HCT116 (cell line): ENCODE measurements around the gene IL1RL1. TPM values are rescaled to one million over a fixed set of nuclear protein-coding genes. Genes with fewer than 3 reads are reported as not detected.

ENCODE experiments used
- ATAC-seq: fragments of 200-7000 bp; cut with Tn5 transposase; 2 replicates; pipeline ENCODE4 v1.9.1; 2020; ENCODE audit warnings: mild to moderate bottlenecking, moderate library complexity
- BruUV-seq: library from RNA; stranded (reverse); fragments of 400-500 nt; replicated peaks from 2 replicates; lab custom pipeline; 2021; lab: Mats Ljungman, UMichigan
- CTCF ChIA-PET: fragments of 300-600 bp; sonication (Branson Sonifier 250); formaldehyde crosslinking; loops from one replicate; lab custom pipeline; 2021; ENCODE audit warnings: antibody characterized with exemption; lab: Charles Lee
- POLR2A ChIA-PET: fragments of 300-600, 350-600 bp; sonication (Branson Sonifier 250); formaldehyde crosslinking; loops from one replicate; lab custom pipeline; 2021; ENCODE audit warnings: antibody characterized with exemption; lab: Charles Lee
- RAD21 ChIA-PET, 2 experiments: fragments of 300-600 bp; sonication (Branson Sonifier 250); formaldehyde crosslinking; loops; one replicate each; lab custom pipeline; 2023; ENCODE audit warnings: low total read pairs in 2 of 2; ENCODE audit not compliant: uncharacterized antibody in 2 of 2, unreplicated experiment in 2 of 2, low non-redundant PET in 1 of 2; lab: Charles Lee
- DNase-seq: peaks from one replicate; pipeline ENCODE4 v3.0.0-alpha.2; 2010; ENCODE audit warnings: low read depth, low spot score
- H2AFZ ChIP-seq: fragments of 200-600 bp; shearing (Covaris generic), sonication (generic); 2 replicates; pipeline ENCODE4 v1.6.1; 2017; ENCODE audit warnings: low read depth, mixed run types, mixed read lengths, antibody characterized with exemption, low read length; ENCODE audit not compliant: poor library complexity, severe bottlenecking
- H3K27ac ChIP-seq: 2 replicates; pipeline ENCODE4 v1.5.1; 2012; ENCODE audit warnings: low read depth, low read length
- H3K27me3 ChIP-seq: fragments of 200-600 bp; sonication (generic); 2 replicates; pipeline ENCODE4 v1.6.1; 2016; ENCODE audit warnings: mixed run types, low read length, mixed read lengths; ENCODE audit not compliant: insufficient read depth
- H3K36me3 ChIP-seq, 2 experiments: fragments of 200-500 bp in 1 of 2; fragments of 200-600 bp in 1 of 2; sonication (Bioruptor generic) in 1 of 2; sonication (generic) in 1 of 2; 2 replicates each; pipeline versions ENCODE4 v1.5.1 to v1.6.1; 2014 to 2016; ENCODE audit warnings: low read length in 2 of 2, inconsistent platforms in 1 of 2, mixed read lengths in 1 of 2, mixed run types in 1 of 2; ENCODE audit not compliant: insufficient read depth in 2 of 2, control insufficient read depth in 1 of 2
- H3K4me1 ChIP-seq, 2 experiments: fragments of 200-600 bp in 1 of 2; sonication (generic) in 1 of 2; 2 replicates each; pipeline versions ENCODE4 v1.5.1 to v1.6.1; 2012 to 2017; ENCODE audit warnings: low read length in 2 of 2, inconsistent platforms in 1 of 2, mild to moderate bottlenecking in 1 of 2, mixed read lengths in 1 of 2, mixed run types in 1 of 2, moderate library complexity in 1 of 2; ENCODE audit not compliant: insufficient read depth in 2 of 2, control insufficient read depth in 1 of 2
- H3K4me2 ChIP-seq: fragments of 200-600 bp; sonication (generic); 2 replicates; pipeline ENCODE4 v1.6.1; 2017; ENCODE audit warnings: mixed run types, low read length, mixed read lengths
- H3K4me3 ChIP-seq, 2 experiments: fragments of 200-600 bp in 1 of 2; sonication (generic) in 1 of 2; replicated peaks in 1 of 2; 2 replicates each; pipeline ENCODE4 v1.5.1; 2011 to 2016; ENCODE audit warnings: low read length in 2 of 2, control low read depth in 1 of 2, low read depth in 1 of 2, mild to moderate bottlenecking in 1 of 2, mixed read lengths in 1 of 2, mixed run types in 1 of 2
- H3K79me2 ChIP-seq: fragments of 200-600 bp; sonication (generic); 2 replicates; pipeline ENCODE4 v1.6.1; 2017; ENCODE audit warnings: mild to moderate bottlenecking, mixed run types, low read length, moderate library complexity, mixed read lengths; ENCODE audit not compliant: insufficient read depth
- H3K9ac ChIP-seq: fragments of 200-600 bp; sonication (generic); 2 replicates; pipeline ENCODE4 v1.6.1; 2016; ENCODE audit warnings: low read length, mixed read lengths
- H3K9me2 ChIP-seq: fragments of 200-600 bp; sonication (generic), shearing (Covaris generic); 2 replicates; pipeline ENCODE4 v1.6.1; 2017; ENCODE audit warnings: mixed run types, mild to moderate bottlenecking, moderate library complexity; ENCODE audit not compliant: insufficient read depth
- H3K9me3 ChIP-seq, 2 experiments: fragments of 200-500 bp in 1 of 2; fragments of 200-600 bp in 1 of 2; sonication (Bioruptor generic) in 1 of 2; sonication (generic) in 1 of 2; 2 replicates each; pipeline ENCODE4 v1.6.1; 2014 to 2017; ENCODE audit warnings: low read length in 2 of 2, mixed read lengths in 2 of 2, inconsistent platforms in 1 of 2, low read depth in 1 of 2, mild to moderate bottlenecking in 1 of 2, mixed run types in 1 of 2, moderate library complexity in 1 of 2; ENCODE audit not compliant: control insufficient read depth in 1 of 2, insufficient read depth in 1 of 2
- H4K20me1 ChIP-seq: fragments of 200-600 bp; sonication (generic), shearing (Covaris generic); 2 replicates; pipeline ENCODE4 v1.6.1; 2017; ENCODE audit warnings: mixed run types, mild to moderate bottlenecking, moderate library complexity; ENCODE audit not compliant: insufficient read depth
- CEBPB ChIP-seq: IDR thresholded peaks from 2 replicates; pipeline ENCODE4 v1.6.1; 2012; ENCODE audit warnings: low read depth
- EGR1 ChIP-seq: IDR thresholded peaks from 2 replicates; pipeline ENCODE4 v1.6.1; 2012; ENCODE audit warnings: low read depth
- EZH2 ChIP-seq: fragments of 200-600 bp; sonication (generic); IDR thresholded peaks from 2 replicates; pipeline ENCODE4 v1.6.1; 2017; ENCODE audit warnings: antibody characterized with exemption, mixed run types
- JUND ChIP-seq: IDR thresholded peaks from 2 replicates; pipeline ENCODE4 v1.6.1; 2012
- SIN3A ChIP-seq: IDR thresholded peaks from 2 replicates; pipeline ENCODE4 v1.6.1; 2012; ENCODE audit warnings: low read depth
- SP1 ChIP-seq: IDR thresholded peaks from 2 replicates; pipeline ENCODE4 v1.6.1; 2012; ENCODE audit warnings: low read depth
- SRF ChIP-seq: IDR thresholded peaks from 2 replicates; pipeline ENCODE4 v1.6.1; 2012; ENCODE audit warnings: low read depth
- YY1 ChIP-seq: IDR thresholded peaks from 2 replicates; pipeline ENCODE4 v1.6.1; 2011; ENCODE audit warnings: low read length, low read depth, moderate library complexity, mild to moderate bottlenecking; ENCODE audit not compliant: insufficient replicate concordance; ENCODE audit errors: extremely low read depth
- ZFX ChIP-seq: fragments of 450-650 bp; IDR thresholded peaks from 2 replicates; pipeline ENCODE4 v1.6.1; 2017
- ZNF274 ChIP-seq: fragments of 200-500 bp; sonication (Bioruptor generic); IDR thresholded peaks from 2 replicates; pipeline ENCODE4 v1.6.1; 2014; ENCODE audit warnings: mild to moderate bottlenecking, low read depth, low read length, inconsistent platforms
- intact Hi-C: fragments of 100-400 bp; cut with micrococcal nuclease; formaldehyde crosslinking; loops from 2 replicates; pipeline ENCODE4 v1.10.0; 2022
- total RNA-seq: library from RNA; stranded (reverse); gene quantifications from one replicate; pipeline ENCODE4 v1.2.1, GENCODE V29; 2021; ENCODE audit not compliant: unreplicated experiment
- TF ChIP-seq, protein P1 (sequence below), 3 experiments: fragments of 200-600 bp in 1 of 3; sonication (generic) in 1 of 3; IDR thresholded peaks in 2 of 3; conservative IDR thresholded peaks in 1 of 3; 2 replicates each; pipeline ENCODE4 v1.5.1; 2012 to 2017; ENCODE audit warnings: low read depth in 2 of 3, low read length in 2 of 3, antibody characterized with exemption in 1 of 3, borderline replicate concordance in 1 of 3, control low read depth in 1 of 3, mild to moderate bottlenecking in 1 of 3, mixed read lengths in 1 of 3, mixed run types in 1 of 3, moderate library complexity in 1 of 3; ENCODE audit not compliant: insufficient read depth in 1 of 3
- TF ChIP-seq, protein P2 (sequence below): IDR thresholded peaks from 2 replicates; pipeline ENCODE4 v1.6.1; 2012

IL1RL1 gene
- total RNA-seq, 1 experiment from 2014 or later, result not detected

DNA sequence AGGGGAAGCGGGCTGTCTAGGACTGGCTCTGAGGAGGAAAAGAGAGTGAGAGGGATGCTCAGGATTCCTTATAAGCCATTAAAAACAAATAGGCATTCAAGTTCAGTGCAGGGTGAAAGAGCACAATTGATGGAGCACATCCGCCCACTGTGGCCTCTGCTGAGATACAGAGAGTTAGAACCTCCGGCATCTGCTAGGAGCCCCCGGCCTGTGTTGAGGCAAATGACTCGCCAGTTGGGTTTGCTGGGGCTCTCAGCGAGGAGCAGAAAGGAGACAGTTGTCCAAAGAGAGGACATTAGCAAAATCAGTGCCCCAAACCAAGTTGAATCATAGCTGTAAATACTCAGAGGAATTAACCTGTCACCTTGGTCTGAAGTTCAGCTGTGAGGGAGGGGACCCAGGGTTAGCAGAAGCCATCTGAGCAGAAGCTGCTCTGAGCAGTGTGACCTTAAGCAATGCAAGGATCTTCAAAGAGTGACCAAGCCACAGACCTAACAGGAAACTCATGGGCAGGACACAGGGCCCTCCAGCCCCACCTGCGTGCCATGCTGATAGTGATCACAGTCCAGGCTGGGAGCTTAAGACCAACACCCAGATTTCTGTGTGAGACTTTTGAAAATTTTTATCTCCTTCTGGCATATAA, 88.3 kb downstream of the IL1RL1 start:
- Histone ChIP-seq H3K9ac (no peak overlapping the region), H3K27ac (no peak overlapping the region), H3K4me3 (no peak overlapping the region), H3K9me3 (no peaks in the 10 kb centered on the region), H3K4me2 (no peak overlapping the region), H4K20me1 (no peaks in the 10 kb centered on the region), H3K9me2 (no peaks in the 10 kb centered on the region), H3K4me1 (no peaks in the 10 kb centered on the region), H2AFZ (no peak overlapping the region), H3K36me3 (no peaks in the 10 kb centered on the region), H3K27me3 (no peaks in the 10 kb centered on the region), H3K79me2 (no peaks in the 10 kb centered on the region)
- ChIA-PET POLR2A (no interaction called here), RAD21 (no interaction called here), CTCF (no interaction called here)
- no peak for TF ChIP-seq EZH2
- no peak for TF ChIP-seq SP1
- no peak for TF ChIP-seq SIN3A
- no peak for TF ChIP-seq SRF
- TF ChIP-seq, protein P1, sequence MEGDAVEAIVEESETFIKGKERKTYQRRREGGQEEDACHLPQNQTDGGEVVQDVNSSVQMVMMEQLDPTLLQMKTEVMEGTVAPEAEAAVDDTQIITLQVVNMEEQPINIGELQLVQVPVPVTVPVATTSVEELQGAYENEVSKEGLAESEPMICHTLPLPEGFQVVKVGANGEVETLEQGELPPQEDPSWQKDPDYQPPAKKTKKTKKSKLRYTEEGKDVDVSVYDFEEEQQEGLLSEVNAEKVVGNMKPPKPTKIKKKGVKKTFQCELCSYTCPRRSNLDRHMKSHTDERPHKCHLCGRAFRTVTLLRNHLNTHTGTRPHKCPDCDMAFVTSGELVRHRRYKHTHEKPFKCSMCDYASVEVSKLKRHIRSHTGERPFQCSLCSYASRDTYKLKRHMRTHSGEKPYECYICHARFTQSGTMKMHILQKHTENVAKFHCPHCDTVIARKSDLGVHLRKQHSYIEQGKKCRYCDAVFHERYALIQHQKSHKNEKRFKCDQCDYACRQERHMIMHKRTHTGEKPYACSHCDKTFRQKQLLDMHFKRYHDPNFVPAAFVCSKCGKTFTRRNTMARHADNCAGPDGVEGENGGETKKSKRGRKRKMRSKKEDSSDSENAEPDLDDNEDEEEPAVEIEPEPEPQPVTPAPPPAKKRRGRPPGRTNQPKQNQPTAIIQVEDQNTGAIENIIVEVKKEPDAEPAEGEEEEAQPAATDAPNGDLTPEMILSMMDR (IDR thresholded peaks at IDR 0.05 in 2 of 3, conservative IDR thresholded peaks at IDR 0.05 in 1 of 3; ENCODE audit: borderline replicate concordance in 1 of 3, insufficient read depth in 1 of 3, low read depth in 2 of 3, low read length in 2 of 3), result no peak
- TF ChIP-seq YY1, result no peak
- TF ChIP-seq, protein P2, sequence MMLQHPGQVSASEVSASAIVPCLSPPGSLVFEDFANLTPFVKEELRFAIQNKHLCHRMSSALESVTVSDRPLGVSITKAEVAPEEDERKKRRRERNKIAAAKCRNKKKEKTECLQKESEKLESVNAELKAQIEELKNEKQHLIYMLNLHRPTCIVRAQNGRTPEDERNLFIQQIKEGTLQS, result no peak
- no peak for TF ChIP-seq CEBPB
- no peak for TF ChIP-seq EGR1
- TF ChIP-seq ZFX, result no peak
- TF ChIP-seq ZNF274, result no peak
- no peak for TF ChIP-seq JUND
- intact Hi-C loops, result no loop called here
- no peak for DNase-seq
- BruUV-seq, result no TSS peak
- ATAC-seq, result no peak
